ENCODE measurements around the gene PLCL1.

PLCL1 gene

GRCh38 chr2:197927994-197928393, 123.6 kb downstream of the PLCL1 start:
- no peak for DNase-seq (ENCODE audit: low read depth)

GRCh38 chr2:197929008-197929885, 124.9 kb downstream of the PLCL1 start:
- no peak for DNase-seq (ENCODE audit: low read depth)

- DNase-seq (ENCODE audit: low read depth) = no peak
Measured at GRCh38 chr2:197929886-197930227, 125.5 kb downstream of the PLCL1 start.

- DNase-seq (ENCODE audit: low read depth) = no peak
Measured at GRCh38 chr2:197930570-197931278, 126.3 kb downstream of the PLCL1 start.

GRCh38 chr2:197931661-197932312, 127.4 kb downstream of the PLCL1 start:
- DNase-seq (ENCODE audit: low read depth) = no peak

- DNase-seq (ENCODE audit: low read depth) = no peak
Measured at GRCh38 chr2:197932374-197932773, 128.0 kb downstream of the PLCL1 start.

GRCh38 chr2:197934261-197934933, 130.0 kb downstream of the PLCL1 start:
- no peak for DNase-seq (ENCODE audit: low read depth)

GRCh38 chr2:197934934-197935289, 130.5 kb downstream of the PLCL1 start:
- no peak for DNase-seq (ENCODE audit: low read depth)

- no peak for DNase-seq (ENCODE audit: low read depth)
Measured at GRCh38 chr2:197937814-197938213, 133.4 kb downstream of the PLCL1 start.

- no peak for DNase-seq (ENCODE audit: low read depth)
Measured at GRCh38 chr2:197938555-197938954, 134.2 kb downstream of the PLCL1 start.

- no peak for DNase-seq (ENCODE audit: low read depth)
Measured at GRCh38 chr2:197939787-197940186, 135.4 kb downstream of the PLCL1 start.

GRCh38 chr2:197940382-197940781, 136.0 kb downstream of the PLCL1 start:
- DNase-seq (ENCODE audit: low read depth) = no peak

- DNase-seq (ENCODE audit: low read depth) = no peak
Measured at GRCh38 chr2:197941715-197942114, 137.3 kb downstream of the PLCL1 start.

GRCh38 chr2:197943731-197944130, 139.3 kb downstream of the PLCL1 start:
- DNase-seq (ENCODE audit: low read depth) = no peak

GRCh38 chr2:197944416-197945096, 140.2 kb downstream of the PLCL1 start:
- DNase-seq (ENCODE audit: low read depth) = no peak

GRCh38 chr2:197946562-197946961, 142.2 kb downstream of the PLCL1 start:
- no peak for DNase-seq (ENCODE audit: low read depth)

- DNase-seq (ENCODE audit: low read depth) = no peak
Measured at GRCh38 chr2:197947219-197947757, 142.9 kb downstream of the PLCL1 start.

GRCh38 chr2:197949224-197949623, 144.8 kb downstream of the PLCL1 start:
- DNase-seq (ENCODE audit: low read depth) = no peak

- no peak for DNase-seq (ENCODE audit: low read depth)
Measured at GRCh38 chr2:197950006-197950405, 145.6 kb downstream of the PLCL1 start.

GRCh38 chr2:197950724-197951123, 146.3 kb downstream of the PLCL1 start:
- DNase-seq (ENCODE audit: low read depth) = no peak

- DNase-seq (ENCODE audit: low read depth) = no peak
Measured at GRCh38 chr2:197952540-197953202, 148.3 kb downstream of the PLCL1 start.

Data from stimulated activated CD8-positive, alpha-beta memory T cell treated with anti-CD3 and anti-CD28 coated beads, Interleukin-12 subunit alpha, Interleukin-12 subunit beta, amount 100 ng/mL, for 4 hours (primary cell).